Activated CD4-positive, alpha-beta T cell treated with anti-CD3 and anti-CD28 coated beads, Interleukin-2, amount 10 ng/mL, durations not matched to agents 24 days and 14 days (primary cell): ENCODE data around the gene ABCA9. TPM values are rescaled to one million over a fixed set of nuclear protein-coding genes. Genes with fewer than 3 reads are reported as not detected.
"Not testable (repeated sequence)": the region's sequence is repeated elsewhere in the genome, so short reads cannot be mapped to it uniquely, and the experiment has no call there.

ENCODE experiments used
- DNase-seq: peaks from one replicate; pipeline ENCODE4 v3.0.0; 2022
- H3K27ac Mint-ChIP-seq: one replicate; pipeline ENCODE4 v1.8.0; 2022; ENCODE audit warnings: mild to moderate bottlenecking, mixed read lengths
- H3K27me3 Mint-ChIP-seq: one replicate; pipeline ENCODE4 v1.8.0; 2022; ENCODE audit warnings: mixed read lengths
- H3K36me3 Mint-ChIP-seq: one replicate; pipeline ENCODE4 v1.8.0; 2022; ENCODE audit warnings: low read depth, mild to moderate bottlenecking, mixed read lengths
- H3K4me1 Mint-ChIP-seq: one replicate; pipeline ENCODE4 v1.8.0; 2021; ENCODE audit warnings: mixed read lengths
- H3K4me3 Mint-ChIP-seq: one replicate; pipeline ENCODE4 v1.8.0; 2022; ENCODE audit warnings: mild to moderate bottlenecking, moderate library complexity, mixed read lengths
- H3K9me3 Mint-ChIP-seq: one replicate; pipeline ENCODE4 v1.8.0; 2021; ENCODE audit warnings: mixed read lengths
- intact Hi-C: fragments of 100-400 bp; cut with micrococcal nuclease; formaldehyde crosslinking; loops from one replicate; pipeline ENCODE4 v1.15.1; 2023
- total RNA-seq: library from RNA; stranded (reverse); gene quantifications from 2 replicates; pipeline ENCODE4 v1.2.3, GENCODE V29; 2022

Gene ABCA9
- total RNA-seq, 1 donor from 2014 or later: 0.07 TPM

- Mint-ChIP-seq H3K36me3 (no peaks in the 10 kb centered on the region), H3K9me3 (peaks cover 4% of the 10 kb centered on the region), H3K4me3 (no peak overlapping the region), H3K27me3 (no peaks in the 10 kb centered on the region), H3K4me1 (no peaks in the 10 kb centered on the region), H3K27ac (no peak overlapping the region)
- intact Hi-C loops: no loop called here
- no peak for DNase-seq
Observed at GRCh38 chr17:68973098-68973846, 87.5 kb downstream of the ABCA9 start.

- H3K36me3 Mint-ChIP-seq: no peaks in the 10 kb centered on the region
- no peaks in the 10 kb centered on the region for H3K4me1 Mint-ChIP-seq
- no peak overlapping the region for H3K4me3 Mint-ChIP-seq
- DNase-seq: no peak
- H3K27me3 Mint-ChIP-seq: no peaks in the 10 kb centered on the region
- H3K9me3 Mint-ChIP-seq: peaks cover 4% of the 10 kb centered on the region
- intact Hi-C loops: no loop called here
- H3K27ac Mint-ChIP-seq: no peak overlapping the region
Observed at GRCh38 chr17:68972119-68972704, 88.5 kb downstream of the ABCA9 start.

GRCh38 chr17:68969101-68969500 is 91.6 kb downstream of the ABCA9 start:
- no peak for DNase-seq
- Mint-ChIP-seq H3K27me3 (no peaks in the 10 kb centered on the region), H3K9me3 (no peaks in the 10 kb centered on the region), H3K4me3 (no peak overlapping the region), H3K36me3 (no peaks in the 10 kb centered on the region), H3K27ac (no peak overlapping the region), H3K4me1 (no peaks in the 10 kb centered on the region)
- intact Hi-C loops: no loop called here

GRCh38 chr17:68963958-68964357 is 96.8 kb downstream of the ABCA9 start:
- Mint-ChIP-seq H3K36me3 (no peaks in the 10 kb centered on the region), H3K4me3 (no peak overlapping the region), H3K27ac (no peak overlapping the region), H3K27me3 (no peaks in the 10 kb centered on the region), H3K9me3 (peaks cover 3% of the 10 kb centered on the region), H3K4me1 (no peaks in the 10 kb centered on the region)
- intact Hi-C loops: no loop called here
- DNase-seq: no peak

- Mint-ChIP-seq H3K27ac (no peak overlapping the region), H3K9me3 (peaks cover 3% of the 10 kb centered on the region), H3K27me3 (no peaks in the 10 kb centered on the region), H3K4me3 (no peak overlapping the region), H3K4me1 (no peaks in the 10 kb centered on the region), H3K36me3 (no peaks in the 10 kb centered on the region)
- intact Hi-C loops: no loop called here
- DNase-seq: no peak
Observed at GRCh38 chr17:68961214-68961882, 99.4 kb downstream of the ABCA9 start.

- DNase-seq, H3K27ac Mint-ChIP-seq, H3K4me3 Mint-ChIP-seq, intact Hi-C loops, H3K9me3 Mint-ChIP-seq, H3K36me3 Mint-ChIP-seq, H3K4me1 Mint-ChIP-seq, H3K27me3 Mint-ChIP-seq: not testable (repeated sequence)
Observed at GRCh38 chr17:68959117-68959516, 101.6 kb downstream of the ABCA9 start.

- no peaks in the 10 kb centered on the region for H3K27me3 Mint-ChIP-seq
- no peaks in the 10 kb centered on the region for H3K4me1 Mint-ChIP-seq
- intact Hi-C loops: no loop called here
- no peak overlapping the region for H3K27ac Mint-ChIP-seq
- DNase-seq: no peak
- no peaks in the 10 kb centered on the region for H3K36me3 Mint-ChIP-seq
- H3K9me3 Mint-ChIP-seq: peaks cover 3% of the 10 kb centered on the region
- no peak overlapping the region for H3K4me3 Mint-ChIP-seq
Observed at GRCh38 chr17:68957944-68958343, 102.8 kb downstream of the ABCA9 start.

- H3K4me1 Mint-ChIP-seq: no peaks in the 10 kb centered on the region
- no peaks in the 10 kb centered on the region for H3K36me3 Mint-ChIP-seq
- H3K4me3 Mint-ChIP-seq: no peak within 1 kb of the TSS
- intact Hi-C loops: no loop called here
- no peaks in the 10 kb centered on the region for H3K27me3 Mint-ChIP-seq
- DNase-seq: no peak
- H3K27ac Mint-ChIP-seq: no peak within 1 kb of the TSS
- peaks cover 3% of the 10 kb centered on the region for H3K9me3 Mint-ChIP-seq
Observed at GRCh38 chr17:68955181-68955841, 105.4 kb downstream of the ABCA9 start, which contains the start of gene ABCA8. Gene ABCA8 (minus strand): TSS chr17:68955392. CDS start chr17:68942034, 13,358 bp downstream.

- Mint-ChIP-seq H3K4me3 (no peak overlapping the region), H3K9me3 (peaks cover 3% of the 10 kb centered on the region), H3K27me3 (no peaks in the 10 kb centered on the region), H3K27ac (no peak overlapping the region), H3K4me1 (no peaks in the 10 kb centered on the region), H3K36me3 (no peaks in the 10 kb centered on the region)
- DNase-seq: no peak
- intact Hi-C loops: no loop called here
Observed at GRCh38 chr17:68954146-68954896, 106.4 kb downstream of the ABCA9 start.

- Mint-ChIP-seq H3K9me3 (no peaks in the 10 kb centered on the region), H3K4me3 (no peak overlapping the region), H3K27me3 (no peaks in the 10 kb centered on the region), H3K4me1 (no peaks in the 10 kb centered on the region), H3K27ac (no peak overlapping the region), H3K36me3 (no peaks in the 10 kb centered on the region)
- no peak for DNase-seq
- intact Hi-C loops: no loop called here
Observed at GRCh38 chr17:68953340-68953997, 107.3 kb downstream of the ABCA9 start.

- no peak overlapping the region for H3K27ac Mint-ChIP-seq
- H3K9me3 Mint-ChIP-seq: no peaks in the 10 kb centered on the region
- DNase-seq: no peak
- no peak overlapping the region for H3K4me3 Mint-ChIP-seq
- intact Hi-C loops: no loop called here
- no peaks in the 10 kb centered on the region for H3K27me3 Mint-ChIP-seq
- no peaks in the 10 kb centered on the region for H3K4me1 Mint-ChIP-seq
- no peaks in the 10 kb centered on the region for H3K36me3 Mint-ChIP-seq
Observed at GRCh38 chr17:68950725-68951124, 110.0 kb downstream of the ABCA9 start.

GRCh38 chr17:68947868-68948267 is 112.9 kb downstream of the ABCA9 start:
- H3K9me3 Mint-ChIP-seq, H3K27ac Mint-ChIP-seq, H3K4me1 Mint-ChIP-seq, H3K27me3 Mint-ChIP-seq, intact Hi-C loops, DNase-seq, H3K4me3 Mint-ChIP-seq, H3K36me3 Mint-ChIP-seq: not testable (repeated sequence)

GRCh38 chr17:68944435-68945035 is 116.2 kb downstream of the ABCA9 start:
- H3K9me3 Mint-ChIP-seq: no peaks in the 10 kb centered on the region
- no peak overlapping the region for H3K27ac Mint-ChIP-seq
- no peaks in the 10 kb centered on the region for H3K36me3 Mint-ChIP-seq
- no peak overlapping the region for H3K4me3 Mint-ChIP-seq
- no peaks in the 10 kb centered on the region for H3K27me3 Mint-ChIP-seq
- intact Hi-C loops: no loop called here
- no peaks in the 10 kb centered on the region for H3K4me1 Mint-ChIP-seq
- DNase-seq: no peak
